Measurements from ENCODE around the gene PCGF2. TPM values are rescaled to one million over a fixed set of nuclear protein-coding genes. Genes with fewer than 3 reads are reported as not detected.

PCGF2 gene
- under 1 TPM; 0.14 to 0.38 TPM for total RNA-seq

GRCh38 chr17:38748149-38748891, at the start of gene PCGF2:
Gene PCGF2, minus strand, starts transcription at chr17:38748336. Its CDS starts 7,934 bp downstream, at chr17:38740402.

GRCh38 chr17:38752308-38753070, 4.4 kb upstream of the PCGF2 start, which contains the start of gene PSMB3:
Gene PSMB3, plus strand, starts transcription at chr17:38752741. Its CDS starts 86 bp downstream, at chr17:38752827.

GRCh38 chr17:38729886-38730525, 18.1 kb downstream of the PCGF2 start, which contains the start of gene CISD3:
Gene CISD3, plus strand, starts transcription at chr17:38730341. Its CDS starts 18 bp downstream, at chr17:38730359.

GRCh38 chr17:38704606-38705522, 43.3 kb downstream of the PCGF2 start, which contains the start of gene MLLT6:
Gene MLLT6, plus strand, starts transcription at chr17:38705273. Its CDS starts 360 bp downstream, at chr17:38705633.

Small RNA genes lying within 50 kb of the gene (microRNA-seq; reads per million reads assigned to microRNA genes)
- gene MIR4726 (ENCODE audit: borderline microRNAs expressed, borderline replicate concordance) (0.63 reads per million), gene MIR4734 (ENCODE audit: borderline microRNAs expressed, borderline replicate concordance) (not detected)

Other genes with a start within 250 kb of the PCGF2 start
- gene SRCIN1, start 142.4 kb downstream of the PCGF2 start, total RNA-seq, result under 1 TPM in 1 of 2 experiments, not detected in 1; 0.17 TPM
- 1 to 10 TPM; 8.9 to 9.3 TPM for gene EPOP, start 73.4 kb downstream of the PCGF2 start, total RNA-seq
- gene MLLT6, start 43.1 kb downstream of the PCGF2 start, total RNA-seq, result 100 to 1,000 TPM; 259 to 271 TPM
- 10 to 100 TPM; 32.9 to 36.3 TPM for gene CISD3, start 18.0 kb downstream of the PCGF2 start, total RNA-seq
- 100 to 1,000 TPM; 168 to 173 TPM for gene PSMB3, start 4.4 kb upstream of the PCGF2 start, total RNA-seq
- 10 to 100 TPM; 49.3 to 53.2 TPM for gene PIP4K2B, start 51.2 kb upstream of the PCGF2 start, total RNA-seq
- 10 to 100 TPM; 27.5 to 31.4 TPM for gene CWC25, start 77.0 kb upstream of the PCGF2 start, total RNA-seq
- gene RPL23, start 105.4 kb upstream of the PCGF2 start, total RNA-seq, result 1,000 to 10,000 TPM; 1,422 to 1,429 TPM
- 100 to 1,000 TPM; 189 to 197 TPM for gene LASP1, start 121.7 kb upstream of the PCGF2 start, total RNA-seq
- not detected for gene FBXO47, start 219.1 kb upstream of the PCGF2 start, total RNA-seq